Suppressor macrophage treated with lipopolysaccharide for 1 hour (primary cell): ENCODE data around the gene GABPB1.

Source experiments
- DNase-seq, 3 donors: peaks; one replicate each; pipeline ENCODE4 v3.0.0-alpha.2; 2020 to 2022

Gene GABPB1

GRCh38 chr15:50238255-50238654 lies 116.7 kb downstream of the GABPB1 start:
- no peak for DNase-seq

- DNase-seq, result no peak
Measured at GRCh38 chr15:50236433-50236832, 118.6 kb downstream of the GABPB1 start.

- DNase-seq, result no peak
Measured at GRCh38 chr15:50235794-50236193, 119.2 kb downstream of the GABPB1 start.

GRCh38 chr15:50234764-50235163 lies 120.2 kb downstream of the GABPB1 start:
- no peak for DNase-seq

GRCh38 chr15:50233192-50233736 lies 121.7 kb downstream of the GABPB1 start:
- DNase-seq, result no peak

GRCh38 chr15:50232791-50233190 lies 122.2 kb downstream of the GABPB1 start:
- no peak for DNase-seq

- DNase-seq, result no peak
Measured at GRCh38 chr15:50231761-50232160, 123.2 kb downstream of the GABPB1 start.

- no peak for DNase-seq
Measured at GRCh38 chr15:50229336-50229735, 125.7 kb downstream of the GABPB1 start.

GRCh38 chr15:50228866-50229265 lies 126.1 kb downstream of the GABPB1 start:
- DNase-seq, result no peak

- no peak for DNase-seq
Measured at GRCh38 chr15:50227076-50227475, 127.9 kb downstream of the GABPB1 start.

GRCh38 chr15:50225938-50226337 lies 129.1 kb downstream of the GABPB1 start:
- DNase-seq, result no peak
